PC-9 (cell line): ENCODE results near the gene ZMIZ1.

Experiments used
- CTCF ChIP-seq: fragments of 200-600 bp; sonication (generic); conservative IDR thresholded peaks from 2 replicates; pipeline ENCODE4 v1.6.1; 2017; ENCODE audit warnings: mixed run types, antibody characterized with exemption, mild to moderate bottlenecking, moderate library complexity
- EZH2 ChIP-seq: fragments of 200-600 bp; sonication (generic); IDR thresholded peaks from 2 replicates; pipeline ENCODE4 v1.8.0; 2017; ENCODE audit warnings: antibody characterized with exemption, low read depth

GRCh38 chr10:79210672-79211071 is 141.9 kb downstream of the ZMIZ1 start:
- TF ChIP-seq CTCF, result no peak
- no peak for TF ChIP-seq EZH2
